Erythroblast (primary cell): ENCODE results near the gene HM13.
"Not testable (repeated sequence)": the region's sequence is repeated elsewhere in the genome, so short reads cannot be mapped to it uniquely, and the experiment has no call there.

Source experiments
- GATA1 ChIP-seq: IDR thresholded peaks from 2 replicates; pipeline ENCODE4 v1.6.1; 2011; ENCODE audit warnings: low read depth, mild to moderate bottlenecking, control low read depth, low read length, moderate library complexity
- POLR2A ChIP-seq: IDR thresholded peaks from 2 replicates; pipeline ENCODE4 v1.6.1; 2011; ENCODE audit warnings: mild to moderate bottlenecking, low read length

DNA sequence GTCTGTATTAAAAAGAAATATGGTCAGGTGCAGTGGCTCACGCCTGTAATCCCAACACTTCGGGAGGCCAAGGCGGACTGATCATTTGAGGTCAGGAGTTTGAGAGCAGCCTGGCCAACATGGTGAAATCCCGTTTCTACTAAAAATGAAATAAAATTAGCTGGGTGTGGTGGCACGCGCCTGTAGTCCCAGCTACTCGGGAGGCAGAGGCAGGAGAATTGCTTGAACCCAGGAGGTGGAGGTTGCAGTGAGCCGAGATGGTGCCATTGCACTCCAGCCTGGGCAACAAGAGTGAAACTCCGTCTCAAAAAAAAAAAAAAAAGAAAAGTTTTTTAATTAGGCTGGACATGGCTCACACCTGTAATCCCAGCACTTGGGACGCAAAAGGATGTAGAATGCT is 60.7 kb downstream of the HM13 start:
- TF ChIP-seq POLR2A, GATA1: not testable (repeated sequence)
